Stomach (tissue), 4 donors: ENCODE measurements around the gene KRR1.

ENCODE experiments used
- EP300 ChIP-seq: sonication (generic); formaldehyde crosslinking; IDR thresholded peaks from one replicate; pipeline ENCODE4 v1.6.1; 2017; ENCODE audit warnings: antibody characterized with exemption
- POLR2A ChIP-seq, 4 donors: fragments of 450-650 bp; IDR thresholded peaks; one replicate each; pipeline ENCODE4 v1.6.1; 2016; ENCODE audit warnings: antibody characterized with exemption in 4 of 4, control low read depth in 2 of 4, mild to moderate bottlenecking in 1 of 4, moderate library complexity in 1 of 4
- POLR2AphosphoS5 ChIP-seq, 3 donors: sonication (generic); formaldehyde crosslinking; IDR thresholded peaks; one replicate each; pipeline ENCODE4 v1.6.1; 2016; ENCODE audit warnings: antibody characterized with exemption in 3 of 3
- TF ChIP-seq, protein P1 (sequence below), 7 experiments: fragments of 450-650 bp in 4 of 7; fragments of 200-600 bp in 3 of 7; sonication (generic) in 3 of 7; IDR thresholded peaks; one replicate each; pipeline ENCODE4 v1.5.1; 2016 to 2019; ENCODE audit warnings: antibody characterized with exemption in 7 of 7, control low read depth in 2 of 7, mild to moderate bottlenecking in 1 of 7

DNA sequence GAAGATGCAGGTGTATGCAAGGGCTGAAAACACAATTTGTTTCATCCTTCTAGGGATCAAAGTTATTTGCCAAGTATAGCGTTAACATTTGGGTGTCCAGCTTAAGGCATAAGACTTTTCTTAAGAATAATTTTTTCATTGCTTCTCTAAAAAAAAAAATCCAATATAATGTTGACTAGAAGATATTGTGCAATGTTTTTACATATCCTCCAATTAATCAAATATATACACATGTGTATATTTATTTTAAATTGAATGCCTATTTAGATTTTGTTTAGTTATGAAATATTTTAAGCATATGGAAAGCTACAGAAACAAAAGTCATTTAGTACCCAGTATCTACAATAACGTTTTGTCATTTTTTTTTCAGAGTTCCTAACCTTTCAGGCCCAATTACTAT, 28.5 kb upstream of the KRR1 start:
- no peak for TF ChIP-seq POLR2AphosphoS5 (IDR thresholded peaks at IDR 0.05)
- no peak for TF ChIP-seq POLR2A (IDR thresholded peaks at IDR 0.05)
- TF ChIP-seq, protein P1, sequence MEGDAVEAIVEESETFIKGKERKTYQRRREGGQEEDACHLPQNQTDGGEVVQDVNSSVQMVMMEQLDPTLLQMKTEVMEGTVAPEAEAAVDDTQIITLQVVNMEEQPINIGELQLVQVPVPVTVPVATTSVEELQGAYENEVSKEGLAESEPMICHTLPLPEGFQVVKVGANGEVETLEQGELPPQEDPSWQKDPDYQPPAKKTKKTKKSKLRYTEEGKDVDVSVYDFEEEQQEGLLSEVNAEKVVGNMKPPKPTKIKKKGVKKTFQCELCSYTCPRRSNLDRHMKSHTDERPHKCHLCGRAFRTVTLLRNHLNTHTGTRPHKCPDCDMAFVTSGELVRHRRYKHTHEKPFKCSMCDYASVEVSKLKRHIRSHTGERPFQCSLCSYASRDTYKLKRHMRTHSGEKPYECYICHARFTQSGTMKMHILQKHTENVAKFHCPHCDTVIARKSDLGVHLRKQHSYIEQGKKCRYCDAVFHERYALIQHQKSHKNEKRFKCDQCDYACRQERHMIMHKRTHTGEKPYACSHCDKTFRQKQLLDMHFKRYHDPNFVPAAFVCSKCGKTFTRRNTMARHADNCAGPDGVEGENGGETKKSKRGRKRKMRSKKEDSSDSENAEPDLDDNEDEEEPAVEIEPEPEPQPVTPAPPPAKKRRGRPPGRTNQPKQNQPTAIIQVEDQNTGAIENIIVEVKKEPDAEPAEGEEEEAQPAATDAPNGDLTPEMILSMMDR (IDR thresholded peaks at IDR 0.05), result no peak
- no peak for TF ChIP-seq EP300
